Loucy (cell line): ENCODE measurements around the gene MAD1L1.

ENCODE experiments used
- CTCF ChIP-seq: fragments of 200-600 bp; sonication (generic); conservative IDR thresholded peaks from 2 replicates; pipeline ENCODE4 v1.5.1; 2014; ENCODE audit warnings: mild to moderate bottlenecking, antibody characterized with exemption, low read length
- EZH2phosphoT487 ChIP-seq: fragments of 200-600 bp; IDR thresholded peaks from 2 replicates; pipeline ENCODE4 v1.6.1; 2018; ENCODE audit warnings: antibody characterized with exemption, mild to moderate bottlenecking, moderate library complexity, borderline replicate concordance

- TF ChIP-seq CTCF (no peak), EZH2phosphoT487 (no peak)
Measured at GRCh38 chr7:1881946-1882345, 350.8 kb downstream of the MAD1L1 start.
